NCI-H2171 treated with DMSO at 0.1 percent for 48 hours (cell line): Measurements from ENCODE around the gene TAAR1.
"Not testable (repeated sequence)": the region's sequence is repeated elsewhere in the genome, so short reads cannot be mapped to it uniquely, and the experiment has no call there.

ENCODE experiments used
- DNase-seq: peaks from one replicate; lab custom pipeline; 2025; lab: John Stamatoyannopoulos, UW

Gene TAAR1, protein sequence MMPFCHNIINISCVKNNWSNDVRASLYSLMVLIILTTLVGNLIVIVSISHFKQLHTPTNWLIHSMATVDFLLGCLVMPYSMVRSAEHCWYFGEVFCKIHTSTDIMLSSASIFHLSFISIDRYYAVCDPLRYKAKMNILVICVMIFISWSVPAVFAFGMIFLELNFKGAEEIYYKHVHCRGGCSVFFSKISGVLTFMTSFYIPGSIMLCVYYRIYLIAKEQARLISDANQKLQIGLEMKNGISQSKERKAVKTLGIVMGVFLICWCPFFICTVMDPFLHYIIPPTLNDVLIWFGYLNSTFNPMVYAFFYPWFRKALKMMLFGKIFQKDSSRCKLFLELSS

DNA sequence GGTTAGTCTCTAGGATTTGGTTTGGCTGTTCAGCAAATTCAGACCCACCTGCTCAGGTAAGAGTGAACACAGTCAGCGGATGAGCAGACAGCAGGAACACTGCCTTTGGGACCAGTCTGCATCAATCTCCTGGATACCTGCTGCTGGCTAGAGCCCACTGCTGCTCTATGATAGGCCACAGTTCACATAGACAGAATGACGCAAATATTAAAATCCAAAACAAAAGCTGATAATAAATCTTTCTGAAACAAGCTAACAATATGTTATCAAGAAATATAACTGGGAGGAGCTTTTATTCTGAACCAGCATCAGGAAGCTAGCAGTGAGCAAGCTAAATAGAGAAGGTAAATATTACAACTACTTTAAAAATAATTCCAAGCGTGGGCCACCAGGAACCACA is at the start of gene TAAR1:
TSS of gene TAAR1 (minus strand) at position 101 of the 400 bp plus-strand sequence. CDS start 13,179 bp downstream, outside the sequence.
- no peak for DNase-seq

DNA sequence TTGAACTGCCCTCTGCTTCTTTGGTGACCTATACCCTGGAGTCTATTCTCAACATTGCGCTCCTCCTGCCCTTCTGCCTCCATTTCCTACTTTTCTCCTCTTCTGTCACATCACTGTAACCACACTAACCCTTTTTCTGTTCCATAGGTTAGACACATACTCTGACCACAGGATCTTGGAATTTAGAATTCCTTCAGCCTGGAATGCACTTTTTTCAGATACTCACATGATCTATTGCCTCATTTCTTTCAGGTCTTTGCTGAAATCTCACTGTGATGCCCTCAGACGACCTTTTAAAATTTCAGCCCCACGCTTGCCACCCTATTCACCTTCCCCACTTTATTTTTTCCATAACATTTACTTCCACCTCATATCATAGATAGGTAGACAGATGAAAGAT is 49.8 kb upstream of the TAAR1 start:
- no peak for DNase-seq

DNA sequence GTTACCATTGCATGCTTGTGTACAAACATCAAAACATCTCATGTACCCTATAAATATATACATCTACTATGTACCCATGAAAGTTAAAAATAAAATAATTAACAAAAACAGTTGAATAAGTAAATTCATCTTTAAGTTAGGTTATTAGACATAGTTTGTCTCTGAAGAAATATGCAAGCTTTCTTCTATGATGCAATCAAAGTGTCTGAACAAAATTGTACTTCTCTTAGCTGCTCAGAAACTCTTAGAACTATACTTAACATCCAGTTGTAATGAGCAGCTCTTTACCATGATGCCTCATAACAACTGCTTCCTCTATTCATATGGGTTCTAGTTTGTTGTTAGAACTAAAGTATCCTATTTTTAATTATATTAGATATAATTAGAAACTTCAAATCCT is 49.0 kb upstream of the TAAR1 start:
- no peak for DNase-seq

DNA sequence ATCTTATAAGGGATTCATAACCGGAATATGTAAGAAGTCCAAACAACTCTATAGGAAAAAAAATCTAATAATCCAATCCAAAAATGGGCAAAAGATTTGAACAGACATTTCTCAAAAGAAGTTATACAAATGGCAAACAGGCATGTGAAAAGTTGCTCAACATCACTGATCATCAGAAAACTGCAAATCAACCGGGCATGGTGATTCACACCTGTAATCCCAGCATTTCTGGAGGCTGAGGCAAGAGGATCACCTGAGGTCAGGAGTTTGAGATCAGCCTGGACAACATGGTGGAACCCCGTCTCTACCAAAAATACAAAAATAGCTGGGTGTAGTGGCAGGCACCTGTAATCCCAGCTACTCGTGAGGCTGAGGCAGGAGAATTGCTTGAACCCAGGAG is 47.8 kb upstream of the TAAR1 start:
- DNase-seq: not testable (repeated sequence)

DNA sequence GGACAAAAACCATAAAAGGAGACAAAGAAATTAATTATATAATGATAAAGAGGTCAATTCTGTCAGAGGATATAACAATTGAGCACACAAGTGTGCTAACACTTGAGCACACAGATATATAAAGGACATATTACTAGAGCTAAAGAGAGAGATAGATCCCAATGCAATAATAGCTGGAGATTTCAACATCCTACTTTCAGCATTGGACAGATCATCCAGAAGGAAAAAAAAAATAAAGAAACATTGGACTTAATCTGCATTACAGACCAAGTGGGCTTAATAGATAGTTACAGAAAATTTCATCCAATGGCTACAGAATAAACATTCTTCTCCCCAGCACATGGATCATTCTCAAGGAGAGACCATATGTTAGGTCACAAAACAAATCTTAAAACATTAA is 45.0 kb upstream of the TAAR1 start:
- no peak for DNase-seq

DNA sequence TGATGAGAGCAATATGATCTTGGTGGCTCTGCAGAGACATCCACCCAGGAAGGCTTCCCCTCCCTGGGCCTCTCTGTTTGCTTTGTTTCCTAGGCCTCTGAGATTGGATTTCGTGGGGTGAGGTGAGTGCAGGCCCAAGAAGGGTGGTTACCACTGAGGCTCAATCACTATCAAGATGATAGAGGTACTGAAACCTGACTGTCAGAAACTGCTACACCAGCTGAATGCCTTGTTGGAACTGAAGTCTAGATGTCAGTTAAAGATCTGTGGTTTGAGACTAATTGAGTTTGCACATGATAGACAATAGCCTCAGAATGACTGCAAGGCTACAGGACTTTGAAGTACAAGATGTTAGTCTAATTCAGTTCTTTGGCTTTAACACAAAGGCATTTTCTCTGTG is 39.6 kb upstream of the TAAR1 start:
- no peak for DNase-seq

DNA sequence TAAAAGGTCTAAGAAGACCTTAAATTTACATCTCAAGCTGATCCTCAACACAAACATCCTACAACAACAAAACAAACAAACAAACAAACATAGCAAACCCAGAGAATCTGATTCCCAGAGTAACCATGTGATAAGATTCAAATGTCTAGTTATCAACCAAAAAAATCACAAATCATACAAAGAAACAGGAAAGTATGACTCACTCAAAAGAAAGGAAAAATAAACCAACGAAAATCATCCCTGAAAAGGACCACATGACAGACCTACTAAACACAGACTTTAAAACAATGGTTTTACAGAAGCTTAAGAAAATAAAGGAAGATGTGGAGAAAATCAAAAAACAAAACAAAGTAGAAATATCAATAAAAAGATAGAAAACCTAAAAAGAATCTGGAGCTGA is 36.8 kb upstream of the TAAR1 start:
- no peak for DNase-seq

DNA sequence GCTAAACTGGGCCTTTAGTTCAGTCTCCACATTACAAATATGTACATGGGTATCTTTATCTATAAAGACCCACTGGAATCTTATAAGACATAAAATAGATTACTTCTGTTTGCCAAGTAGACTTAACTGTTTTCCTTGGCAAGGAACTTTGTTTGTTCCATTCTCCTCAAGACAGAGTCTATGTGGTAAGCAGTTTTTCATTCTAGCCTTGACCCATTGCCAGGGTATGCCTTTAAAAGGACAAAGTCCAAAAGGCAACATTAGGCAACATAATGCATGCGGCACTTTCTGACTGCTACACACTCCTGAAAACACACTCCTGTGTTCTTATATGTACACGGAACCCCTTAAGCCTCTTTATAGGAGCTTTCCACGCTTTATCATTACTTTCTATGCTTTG is 34.5 kb upstream of the TAAR1 start:
- no peak for DNase-seq

DNA sequence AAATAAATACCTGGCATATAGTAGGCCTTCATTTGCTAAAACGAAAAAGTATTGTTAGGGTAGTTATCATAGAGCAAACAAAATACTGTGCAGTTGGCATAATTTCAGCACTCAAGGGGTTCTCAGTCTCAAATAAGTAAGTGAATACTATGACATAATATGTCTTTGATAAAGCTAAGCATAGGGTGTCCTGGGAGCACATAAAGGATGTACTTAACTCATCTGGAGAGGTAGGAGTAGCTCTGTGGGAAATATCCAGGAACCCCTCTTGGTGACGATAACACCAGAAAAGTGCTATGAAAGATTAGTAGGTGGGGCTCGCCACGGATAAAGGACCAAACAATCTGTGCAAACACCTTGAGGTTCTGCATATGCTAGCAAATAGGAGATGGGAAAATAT is 31.7 kb upstream of the TAAR1 start:
- no peak for DNase-seq

DNA sequence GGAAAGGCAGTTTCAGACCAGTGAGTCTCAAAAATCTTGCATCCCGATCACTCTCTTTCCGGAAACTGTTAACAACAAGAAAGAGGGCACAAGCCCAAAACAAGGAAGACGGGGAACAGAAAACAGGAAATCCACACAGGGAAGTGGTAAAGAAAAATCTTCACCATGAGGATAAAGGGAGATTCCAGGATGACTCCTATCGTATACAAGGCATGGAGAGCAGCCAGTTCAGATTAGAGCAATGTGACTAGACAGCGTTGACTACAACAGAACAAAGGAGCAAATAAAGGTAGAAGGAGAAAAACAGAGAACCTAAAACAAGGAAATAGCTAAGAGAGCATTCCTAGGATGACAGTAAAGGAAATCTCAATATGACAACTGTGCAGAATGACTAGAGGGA is 28.3 kb upstream of the TAAR1 start:
- DNase-seq: no peak

DNA sequence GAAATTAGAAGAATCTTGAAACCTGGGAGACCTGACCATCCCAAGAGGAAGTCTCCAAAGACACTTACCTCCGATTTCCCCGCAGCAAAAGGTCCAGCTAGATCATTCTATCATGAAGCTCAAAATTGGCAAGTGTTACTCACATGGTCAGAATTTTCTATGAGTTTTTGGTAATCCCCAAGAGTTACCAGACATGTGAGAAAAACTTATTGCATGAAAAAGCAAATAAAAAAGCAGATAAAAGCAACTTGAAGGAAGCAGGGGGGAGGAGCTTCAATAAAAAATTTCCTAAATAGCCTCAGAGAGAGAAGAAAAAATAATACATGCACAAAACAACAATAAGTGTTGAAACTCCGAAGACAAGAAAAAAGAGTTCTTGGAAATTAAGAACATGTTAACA is 27.5 kb upstream of the TAAR1 start:
- DNase-seq: no peak

DNA sequence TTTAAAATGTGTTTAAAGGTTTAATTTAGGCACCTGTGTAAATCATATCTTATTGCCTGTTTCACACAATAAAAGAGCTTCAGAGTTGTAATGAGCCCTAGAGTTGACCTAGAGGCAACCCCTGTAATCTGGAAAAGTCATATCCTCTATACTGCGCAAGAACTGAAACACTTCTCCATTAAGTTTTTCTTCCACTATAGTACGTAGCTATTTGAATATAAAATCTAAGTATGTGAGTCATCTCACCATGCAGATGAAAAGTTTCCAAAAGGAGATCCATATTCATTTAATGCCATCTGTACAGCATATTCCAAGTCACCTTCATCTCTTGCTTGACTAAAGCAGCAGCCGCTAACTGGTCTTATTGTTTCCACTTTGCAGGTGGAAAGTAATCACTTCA is 26.0 kb upstream of the TAAR1 start:
- DNase-seq: no peak

DNA sequence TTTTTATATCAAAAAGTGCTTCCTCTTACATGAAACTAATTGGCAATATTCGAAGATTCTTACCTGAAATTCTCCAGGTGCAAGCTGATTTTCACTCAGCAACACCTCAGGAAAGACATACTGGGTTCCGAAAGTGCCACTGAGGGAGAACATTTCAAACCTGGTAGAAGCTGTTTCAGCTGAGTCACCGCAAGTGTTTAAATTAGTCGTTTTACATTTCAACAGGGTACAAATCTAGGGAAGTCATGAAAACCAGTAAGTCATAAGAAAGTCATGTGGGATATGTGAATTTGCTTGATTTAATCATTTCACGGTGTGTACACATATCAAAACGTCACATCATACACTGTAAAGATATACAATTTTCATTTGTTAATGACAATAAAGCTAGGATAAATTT is 25.3 kb upstream of the TAAR1 start:
- DNase-seq: no peak

DNA sequence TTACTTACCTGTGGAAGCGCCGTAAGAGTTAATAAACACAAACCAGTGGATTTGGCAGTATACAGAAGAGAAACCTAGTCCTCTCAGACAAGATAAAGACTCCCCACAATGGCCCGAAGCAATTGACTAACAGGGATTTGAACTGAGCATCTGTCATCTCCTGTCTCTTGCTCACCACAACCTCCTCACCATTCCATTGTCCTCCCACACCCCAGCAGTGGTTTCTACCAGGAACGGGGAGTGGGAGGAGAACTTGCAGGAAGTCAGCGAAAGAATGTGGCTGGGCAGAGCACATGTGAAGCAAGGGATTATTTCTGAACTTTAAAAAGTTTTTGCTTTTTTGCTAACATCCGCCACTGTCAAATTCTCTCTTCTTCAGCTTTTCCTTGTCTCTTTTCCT is 24.6 kb upstream of the TAAR1 start:
- no peak for DNase-seq

DNA sequence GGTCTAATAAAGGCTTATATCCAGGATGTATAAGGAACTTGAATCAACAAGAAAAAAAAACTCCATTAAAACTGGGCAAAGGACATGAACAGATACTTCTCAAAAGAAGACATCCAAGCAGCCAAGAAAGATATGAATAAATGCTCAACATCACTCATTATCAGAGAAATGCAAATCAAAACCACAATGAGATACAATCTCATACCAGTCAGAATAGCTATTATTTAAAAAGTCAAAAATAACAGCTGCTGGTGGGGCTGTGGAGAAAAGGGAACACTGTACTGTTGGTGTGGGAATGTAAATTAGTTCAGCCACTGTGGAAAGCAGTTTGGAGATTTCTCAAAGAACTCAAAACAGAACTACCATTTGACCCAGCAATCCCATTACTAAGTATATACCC is 20.1 kb upstream of the TAAR1 start:
- not testable (repeated sequence) for DNase-seq

DNA sequence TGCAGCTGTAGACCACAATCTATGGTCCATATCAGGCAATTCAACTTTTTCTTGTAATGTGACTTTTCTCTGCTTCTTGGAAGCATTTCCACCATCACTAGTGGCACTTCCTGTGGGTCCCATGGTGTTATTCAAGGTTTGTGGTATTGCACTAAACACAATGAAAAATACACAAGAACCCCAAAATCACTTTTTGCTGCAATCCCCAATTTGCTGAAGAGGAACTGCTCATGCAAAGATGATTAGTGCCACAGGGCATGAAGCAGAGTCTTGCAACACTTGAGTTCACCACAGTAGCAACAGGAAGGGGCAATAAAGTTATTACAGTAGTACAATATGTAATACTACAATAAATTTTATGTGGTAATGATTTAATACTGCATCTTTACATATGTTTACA is 16.8 kb upstream of the TAAR1 start:
- no peak for DNase-seq

DNA sequence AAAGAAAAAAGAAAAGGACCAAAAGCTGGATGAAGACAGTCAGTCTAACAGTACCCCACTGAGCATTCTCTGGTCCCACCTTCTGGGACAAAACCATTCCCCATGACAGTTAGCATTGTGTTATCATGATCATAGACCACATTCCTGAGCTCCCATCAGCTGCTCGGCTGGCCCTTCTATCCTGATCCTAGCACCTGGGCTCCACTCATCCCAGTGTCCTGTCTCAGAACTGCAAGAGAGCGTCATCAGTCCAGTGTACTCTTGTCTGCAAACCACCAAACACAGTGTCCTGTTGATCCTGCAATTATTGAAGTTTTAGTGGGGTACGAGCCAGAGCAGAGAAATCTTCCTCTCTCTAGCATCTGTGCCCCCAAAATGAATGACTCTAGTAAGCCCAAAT is 16.0 kb upstream of the TAAR1 start:
- DNase-seq: no peak

DNA sequence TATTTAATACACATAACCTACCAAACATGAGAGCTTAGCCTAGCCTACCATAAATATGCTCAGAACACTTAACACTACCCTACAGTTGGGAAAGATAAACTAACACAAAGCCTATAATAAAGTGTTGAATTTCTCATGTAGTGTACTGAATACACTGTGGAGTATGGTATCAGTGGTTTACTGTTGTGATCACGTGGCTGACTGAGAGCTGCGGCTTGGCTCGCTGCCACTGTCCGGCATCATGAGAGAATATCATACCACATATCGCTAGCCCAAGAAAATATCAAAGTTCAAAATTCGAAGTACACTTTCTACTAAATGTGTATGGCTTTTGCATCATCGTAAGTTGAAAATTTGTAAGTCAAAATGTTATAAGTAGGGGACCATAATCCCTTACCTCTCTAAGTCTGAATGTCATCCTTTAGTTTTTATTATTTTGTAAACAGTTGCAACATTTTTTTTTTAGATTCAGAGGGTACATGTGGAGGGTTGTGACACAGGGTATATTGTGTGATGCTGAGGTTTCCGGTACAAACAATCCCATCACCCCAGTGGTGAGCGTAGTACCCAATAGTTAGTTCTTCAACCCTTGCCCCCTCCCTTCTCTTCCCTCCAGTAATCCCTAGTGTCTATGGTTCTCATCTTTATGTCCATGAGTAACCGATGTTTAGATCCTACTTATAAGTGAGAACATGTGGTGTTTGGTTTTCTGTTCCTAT is 14.6 kb upstream of the TAAR1 start:
- no peak for DNase-seq

DNA sequence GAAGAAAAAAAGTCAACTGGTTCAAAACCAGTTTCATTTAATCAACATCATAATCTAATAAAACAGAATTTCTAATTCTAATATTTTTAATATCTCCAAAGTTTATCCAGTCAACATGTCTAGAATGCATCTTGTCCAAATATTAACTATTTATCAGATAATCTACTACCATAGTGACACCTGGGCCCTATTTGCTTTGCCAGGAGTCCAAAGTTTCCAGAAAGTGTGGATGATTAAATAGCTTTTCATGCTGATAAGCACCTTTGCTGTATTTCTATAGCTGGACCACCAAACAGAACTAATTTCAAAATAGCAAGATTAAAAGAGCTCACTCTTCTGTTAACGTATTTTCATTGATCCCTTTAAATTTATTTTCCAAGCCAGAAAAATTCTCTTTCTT is 12.3 kb upstream of the TAAR1 start:
- DNase-seq: no peak

DNA sequence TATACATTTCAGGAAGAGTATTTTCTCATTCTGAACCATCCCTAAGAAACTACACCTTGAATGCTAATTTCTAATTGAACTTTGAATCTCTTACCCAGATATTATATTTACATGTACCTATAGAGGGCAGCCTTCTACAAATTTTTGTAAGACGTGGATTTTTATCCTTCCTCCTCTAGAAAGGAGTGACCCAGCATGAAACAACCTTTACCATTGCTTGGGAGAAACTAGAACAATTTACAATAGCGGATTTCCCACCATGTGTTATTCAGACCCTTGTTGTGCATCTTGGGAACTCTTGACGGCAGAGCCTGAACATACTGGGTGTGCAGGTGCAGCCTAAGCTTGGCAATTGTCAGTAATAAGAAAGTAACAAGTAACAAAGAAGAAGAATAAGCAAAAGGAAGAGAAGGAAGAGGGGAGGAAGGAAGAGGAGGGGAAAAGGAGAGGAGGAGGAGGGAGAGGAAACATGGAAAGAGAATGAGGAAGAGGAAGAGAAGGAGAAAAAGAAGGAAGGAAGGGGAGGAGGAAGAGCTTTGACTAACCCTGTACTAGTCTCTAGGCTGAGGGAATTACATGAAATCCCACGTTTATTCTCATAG is 10.8 kb upstream of the TAAR1 start:
- DNase-seq: peak; percentile 25

DNA sequence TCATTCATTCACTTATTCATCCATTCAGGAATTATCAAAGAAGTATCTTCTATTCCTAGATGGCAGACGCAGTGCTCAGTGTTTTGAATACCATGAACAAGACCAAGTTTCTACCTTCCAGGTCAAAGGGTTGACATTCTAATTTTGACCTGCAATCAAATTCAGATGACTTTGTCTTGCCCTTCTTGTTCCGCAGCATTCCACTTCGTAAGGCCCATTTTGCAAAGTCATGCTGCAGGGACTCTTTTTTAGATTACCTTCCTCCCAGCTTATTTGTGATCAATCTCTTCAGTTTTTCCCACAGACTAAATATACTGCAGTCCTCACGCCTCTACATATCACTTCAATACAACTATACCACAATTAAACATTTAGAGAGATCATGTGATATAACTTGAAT is 7.1 kb upstream of the TAAR1 start:
- DNase-seq: no peak

DNA sequence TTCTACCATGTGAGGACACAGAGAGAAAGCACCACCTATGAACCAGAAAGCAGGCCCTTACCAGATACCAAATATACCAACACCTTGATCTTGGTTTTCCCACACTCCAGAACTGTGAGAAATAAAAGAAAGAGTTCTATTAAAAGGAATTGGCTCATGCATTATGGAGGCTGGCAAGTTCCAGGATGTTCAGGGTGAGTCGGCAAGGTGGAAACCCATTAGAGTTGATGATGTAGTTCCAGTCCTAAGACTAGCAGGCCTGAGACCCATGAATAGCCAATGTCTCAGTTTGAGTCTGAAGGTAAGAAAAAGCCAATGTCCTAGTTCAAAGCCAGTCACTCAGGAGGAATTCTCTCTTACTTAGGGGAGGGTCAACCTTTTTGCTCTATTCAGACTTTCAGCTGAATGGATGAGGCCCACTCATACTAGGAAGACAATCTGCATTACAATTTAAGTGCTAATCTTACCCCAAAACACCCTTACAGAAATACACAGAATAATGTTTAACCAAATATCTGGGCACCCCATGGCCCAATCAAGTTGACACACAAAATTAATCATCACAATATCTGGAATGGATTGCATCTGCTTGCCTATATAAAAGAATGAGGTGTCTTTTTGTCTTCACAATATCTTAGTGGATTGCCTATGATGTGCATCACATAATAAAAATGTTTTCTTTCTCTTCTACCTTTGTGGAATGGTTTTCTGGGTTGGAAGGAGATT is 5.5 kb upstream of the TAAR1 start:
- no peak for DNase-seq

DNA sequence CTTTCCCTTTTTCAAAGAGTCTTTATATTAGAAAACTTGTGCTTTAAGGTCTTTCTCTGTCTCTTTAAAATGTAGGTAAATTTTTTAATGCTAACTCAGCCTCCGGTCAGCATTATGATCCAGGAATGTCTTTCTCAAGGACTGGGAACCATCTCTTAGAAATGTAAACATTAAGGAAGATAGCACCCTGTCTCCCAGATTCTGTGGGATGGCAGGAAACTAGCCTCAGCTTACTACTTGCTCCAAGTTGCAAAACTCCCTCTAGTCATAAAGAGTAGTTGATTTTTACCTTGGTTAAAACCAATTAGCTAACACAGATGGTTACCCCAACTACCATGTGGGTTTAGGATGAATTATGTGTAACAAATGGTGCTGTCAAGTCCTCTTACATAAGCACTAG is 4.7 kb upstream of the TAAR1 start:
- no peak for DNase-seq
